Activated T-helper 17 cell treated with anti-CD3 and anti-CD28 coated beads, Interleukin-2, amount 50 U/mL, for 72 hours (primary cell): Measurements from ENCODE around the gene FCN1. TPM values are rescaled to one million over a fixed set of nuclear protein-coding genes. Genes with fewer than 3 reads are reported as not detected.

Source experiments
- ATAC-seq: fragments of 150-1000 bp; cut with Tn5 transposase; replicated peaks from 2 replicates; pipeline ENCODE4 v1.10.0; 2021; ENCODE audit warnings: mild to moderate bottlenecking, moderate library complexity
- H3K27ac Mint-ChIP-seq: one replicate; pipeline ENCODE4 v1.8.0; 2022; ENCODE audit warnings: mixed read lengths
- H3K27me3 Mint-ChIP-seq: one replicate; pipeline ENCODE4 v1.8.0; 2022; ENCODE audit warnings: mixed read lengths
- H3K36me3 Mint-ChIP-seq: one replicate; pipeline ENCODE4 v1.8.0; 2022; ENCODE audit warnings: low read depth, mild to moderate bottlenecking, mixed read lengths
- H3K4me1 Mint-ChIP-seq: one replicate; pipeline ENCODE4 v1.8.0; 2022; ENCODE audit warnings: mixed read lengths
- H3K4me3 Mint-ChIP-seq: one replicate; pipeline ENCODE4 v1.8.0; 2022; ENCODE audit warnings: mild to moderate bottlenecking, mixed read lengths
- H3K9me3 Mint-ChIP-seq: one replicate; pipeline ENCODE4 v1.8.0; 2022; ENCODE audit warnings: mixed read lengths
- total RNA-seq, 2 donors: library from RNA; stranded (reverse); gene quantifications; one replicate each; pipeline ENCODE4 v1.2.3, GENCODE V29; 2022

Gene FCN1
- total RNA-seq, 2 donors from 2014 or later, result not detected

- Mint-ChIP-seq H3K4me3 (no peak overlapping the region), H3K4me1 (no peaks in the 10 kb centered on the region), H3K27ac (no peak overlapping the region), H3K36me3 (no peaks in the 10 kb centered on the region), H3K27me3 (peaks cover 5% of the 10 kb centered on the region), H3K9me3 (no peaks in the 10 kb centered on the region)
- no peak for ATAC-seq
These were observed 37.8 kb downstream of the FCN1 start for GRCh38 chr9:134879664-134880483.

- H3K27ac Mint-ChIP-seq, result no peak overlapping the region
- ATAC-seq, result no peak
- H3K36me3 Mint-ChIP-seq, result no peaks in the 10 kb centered on the region
- no peaks in the 10 kb centered on the region for H3K4me1 Mint-ChIP-seq
- H3K4me3 Mint-ChIP-seq, result no peak overlapping the region
- H3K9me3 Mint-ChIP-seq, result no peaks in the 10 kb centered on the region
- H3K27me3 Mint-ChIP-seq, result peaks cover 5% of the 10 kb centered on the region
These were observed 40.2 kb downstream of the FCN1 start for GRCh38 chr9:134877541-134877940.

DNA sequence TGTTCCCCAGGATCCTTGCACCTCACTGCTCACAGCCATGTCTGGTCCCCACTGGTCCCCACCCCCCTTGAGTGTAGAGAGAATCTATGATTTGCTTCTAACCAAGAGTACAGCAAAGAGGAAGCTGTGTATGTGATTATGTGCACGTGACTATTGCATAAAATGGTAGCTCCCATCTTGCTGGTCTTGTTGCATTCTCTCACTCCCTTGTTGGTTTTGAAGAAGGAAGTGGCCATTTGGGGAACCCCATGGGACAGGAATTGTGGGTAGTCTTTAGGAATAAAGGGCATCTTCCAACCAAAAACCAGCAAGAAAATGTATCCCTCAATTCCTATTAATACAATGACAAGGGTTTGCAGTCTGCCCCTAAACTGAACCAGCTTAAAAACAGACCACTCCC lies 42.3 kb downstream of the FCN1 start:
- H3K4me3 Mint-ChIP-seq, result no peak overlapping the region
- H3K27me3 Mint-ChIP-seq, result peaks cover 8% of the 10 kb centered on the region
- no peaks in the 10 kb centered on the region for H3K36me3 Mint-ChIP-seq
- H3K27ac Mint-ChIP-seq, result no peak overlapping the region
- no peaks in the 10 kb centered on the region for H3K4me1 Mint-ChIP-seq
- no peaks in the 10 kb centered on the region for H3K9me3 Mint-ChIP-seq
- no peak for ATAC-seq

DNA sequence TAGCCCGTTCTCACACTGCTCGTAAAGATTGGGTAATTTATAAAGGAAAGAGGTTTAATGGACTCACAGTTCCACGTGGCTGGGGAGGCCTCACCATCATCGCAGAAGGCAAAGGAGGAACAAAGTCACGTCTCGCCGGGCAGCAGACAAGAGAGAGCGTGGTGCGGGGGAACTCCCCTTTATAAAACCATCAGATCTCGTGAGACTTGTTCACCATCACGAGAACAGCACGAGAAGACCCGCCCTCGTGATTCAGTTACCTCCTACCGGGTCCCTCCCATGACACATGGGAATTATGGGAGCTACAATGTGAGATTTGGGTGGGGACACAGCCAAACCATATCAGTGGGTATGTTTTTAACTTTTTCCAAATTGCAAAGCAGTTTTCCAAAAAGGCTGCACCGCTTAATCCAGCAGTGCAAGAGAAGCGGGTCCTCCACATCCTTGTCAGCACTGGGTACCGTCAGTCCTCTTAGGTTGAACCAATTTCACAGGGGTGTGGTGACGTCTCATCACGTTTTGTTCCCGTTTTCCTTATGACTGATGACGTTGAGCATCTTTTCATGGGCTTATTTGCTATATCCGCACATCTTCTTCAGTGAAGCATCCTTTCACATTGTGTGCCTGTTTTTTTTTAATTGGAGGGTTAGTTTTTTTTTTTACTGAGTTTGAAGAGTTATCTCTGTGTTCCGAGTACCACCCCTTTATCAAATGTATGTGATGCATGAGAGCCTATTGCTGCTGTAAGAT lies 45.1 kb downstream of the FCN1 start:
- no peak for ATAC-seq

GRCh38 chr9:134871697-134872340 lies 45.9 kb downstream of the FCN1 start:
- Mint-ChIP-seq H3K9me3 (no peaks in the 10 kb centered on the region), H3K4me1 (no peaks in the 10 kb centered on the region), H3K4me3 (no peak overlapping the region), H3K27me3 (peaks cover 5% of the 10 kb centered on the region), H3K36me3 (no peaks in the 10 kb centered on the region), H3K27ac (no peak overlapping the region)
- ATAC-seq, result no peak

More for the DNA sequence above, 45.1 kb downstream of the FCN1 start:
- Mint-ChIP-seq H3K27me3 (peaks cover 5% of the 10 kb centered on the region), H3K36me3 (no peaks in the 10 kb centered on the region), H3K9me3 (no peaks in the 10 kb centered on the region), H3K4me1 (no peaks in the 10 kb centered on the region), H3K27ac (no peak overlapping the region), H3K4me3 (no peak overlapping the region)

- Mint-ChIP-seq H3K4me1 (no peaks in the 10 kb centered on the region), H3K27me3 (peaks cover 5% of the 10 kb centered on the region), H3K36me3 (no peaks in the 10 kb centered on the region), H3K9me3 (no peaks in the 10 kb centered on the region), H3K4me3 (no peak overlapping the region), H3K27ac (no peak overlapping the region)
- no peak for ATAC-seq
These were observed 46.7 kb downstream of the FCN1 start for GRCh38 chr9:134870746-134871662.

DNA sequence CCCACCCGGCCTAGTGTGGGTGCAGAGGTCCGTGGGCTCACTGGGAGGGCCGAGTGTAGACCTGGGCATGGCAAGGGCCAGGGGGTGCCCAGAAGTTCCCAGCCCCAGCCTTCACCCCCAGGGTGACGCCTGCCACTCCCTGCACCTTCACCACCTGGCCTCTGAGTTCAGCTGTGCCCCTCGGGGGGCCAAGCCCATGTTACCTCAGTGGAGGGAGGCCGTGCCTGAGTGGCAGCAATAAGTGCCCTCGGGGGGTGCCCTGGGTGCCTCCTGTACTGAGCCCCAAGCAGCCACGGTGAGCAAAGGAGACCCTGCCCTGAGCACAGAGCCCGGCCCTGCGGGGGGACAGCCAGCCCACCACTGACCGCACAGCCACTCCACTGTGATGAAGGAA lies 47.4 kb downstream of the FCN1 start:
- no peaks in the 10 kb centered on the region for H3K9me3 Mint-ChIP-seq
- no peaks in the 10 kb centered on the region for H3K4me1 Mint-ChIP-seq
- H3K27me3 Mint-ChIP-seq, result peaks cover 5% of the 10 kb centered on the region
- H3K36me3 Mint-ChIP-seq, result no peaks in the 10 kb centered on the region
- no peak overlapping the region for H3K4me3 Mint-ChIP-seq
- no peak for ATAC-seq
- H3K27ac Mint-ChIP-seq, result no peak overlapping the region

GRCh38 chr9:134869554-134870300 lies 48.0 kb downstream of the FCN1 start:
- Mint-ChIP-seq H3K27me3 (peaks cover 5% of the 10 kb centered on the region), H3K36me3 (no peaks in the 10 kb centered on the region), H3K4me3 (no peak overlapping the region), H3K9me3 (no peaks in the 10 kb centered on the region), H3K27ac (no peak overlapping the region), H3K4me1 (no peaks in the 10 kb centered on the region)
- ATAC-seq, result no peak

DNA sequence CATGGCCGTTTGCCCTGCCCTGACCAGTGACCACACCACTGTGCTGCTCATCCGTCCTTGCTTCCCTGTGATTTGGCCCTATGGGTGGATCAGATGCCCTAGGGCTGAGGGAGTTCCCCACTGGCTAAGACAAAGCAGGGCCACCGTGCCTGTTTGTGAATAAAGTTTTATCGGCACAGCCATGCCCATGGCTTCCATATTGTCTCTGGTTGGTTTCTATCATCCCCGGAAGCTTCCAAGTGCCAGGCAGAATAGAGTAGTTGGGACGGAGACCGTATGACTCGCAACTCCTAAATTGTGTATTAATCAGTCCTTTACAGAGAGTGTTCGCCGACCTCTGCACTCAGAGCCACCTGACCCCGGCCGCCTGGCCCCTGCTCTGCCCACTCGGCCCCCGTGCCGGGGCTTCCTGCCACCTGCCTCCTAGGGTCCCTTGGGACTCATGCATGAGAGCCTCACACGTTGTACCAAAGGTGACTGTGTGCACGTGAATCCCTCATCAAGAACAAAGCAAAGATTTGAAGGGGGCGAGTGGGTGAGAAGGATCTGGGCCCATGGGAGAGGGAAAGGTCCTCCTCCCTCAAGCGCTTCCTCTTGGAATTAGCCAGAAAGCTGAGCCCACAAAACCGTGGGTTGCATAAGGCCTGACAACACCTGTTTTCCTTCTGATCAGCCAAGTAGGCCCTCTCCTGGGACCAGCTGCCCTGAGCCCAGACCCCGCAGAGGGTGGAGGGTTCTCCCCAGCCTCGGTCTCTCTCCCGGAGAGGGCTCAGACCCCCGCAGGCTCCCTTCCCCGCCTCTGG lies 48.8 kb downstream of the FCN1 start:
- no peaks in the 10 kb centered on the region for H3K9me3 Mint-ChIP-seq
- H3K27ac Mint-ChIP-seq, result no peak overlapping the region
- no peak for ATAC-seq
- H3K4me3 Mint-ChIP-seq, result no peak overlapping the region
- H3K27me3 Mint-ChIP-seq, result peaks cover 5% of the 10 kb centered on the region
- no peaks in the 10 kb centered on the region for H3K4me1 Mint-ChIP-seq
- H3K36me3 Mint-ChIP-seq, result no peaks in the 10 kb centered on the region

GRCh38 chr9:134867917-134868750 lies 49.6 kb downstream of the FCN1 start:
- Mint-ChIP-seq H3K4me3 (no peak overlapping the region), H3K4me1 (no peaks in the 10 kb centered on the region), H3K9me3 (no peaks in the 10 kb centered on the region), H3K36me3 (no peaks in the 10 kb centered on the region), H3K27me3 (peaks cover 5% of the 10 kb centered on the region), H3K27ac (no peak overlapping the region)
- ATAC-seq, result no peak

- Mint-ChIP-seq H3K36me3 (no peaks in the 10 kb centered on the region), H3K27ac (no peak overlapping the region), H3K4me3 (no peak overlapping the region), H3K4me1 (no peaks in the 10 kb centered on the region), H3K9me3 (no peaks in the 10 kb centered on the region), H3K27me3 (peaks cover 13% of the 10 kb centered on the region)
- ATAC-seq, result no peak
These were observed 52.9 kb downstream of the FCN1 start for GRCh38 chr9:134864821-134865190.
